ENCODE results near the gene CHST9. TPM values are rescaled to one million over a fixed set of nuclear protein-coding genes. Genes with fewer than 3 reads are reported as not detected.
"Not testable (repeated sequence)": the region's sequence is repeated elsewhere in the genome, so short reads cannot be mapped to it uniquely, and the experiment has no call there.

Gene CHST9
- total RNA-seq, 1 donor from 2014 or later: 44.3 TPM

- DNase-seq (ENCODE audit: low read depth): no peak
These were observed 13.1 kb downstream of the CHST9 start for GRCh38 chr18:27171993-27172392.

- no peak for DNase-seq (ENCODE audit: low read depth)
These were observed 19.7 kb downstream of the CHST9 start for GRCh38 chr18:27165412-27165811.

- DNase-seq (ENCODE audit: low read depth): no peak
These were observed 20.2 kb downstream of the CHST9 start for GRCh38 chr18:27164905-27165304.

- not testable (repeated sequence) for DNase-seq (ENCODE audit: low read depth)
These were observed 21.9 kb downstream of the CHST9 start for GRCh38 chr18:27163197-27163716.

GRCh38 chr18:27149240-27149639, 35.9 kb downstream of the CHST9 start:
- DNase-seq (ENCODE audit: low read depth): not testable (repeated sequence)

- DNase-seq (ENCODE audit: low read depth): peak; percentile 52
These were observed 40.4 kb downstream of the CHST9 start for GRCh38 chr18:27144672-27145071.

GRCh38 chr18:27143580-27144287, 41.4 kb downstream of the CHST9 start:
- peak; percentile 65 for DNase-seq (ENCODE audit: low read depth)

- DNase-seq (ENCODE audit: low read depth): peak; percentile 33
These were observed 42.2 kb downstream of the CHST9 start for GRCh38 chr18:27142891-27143290.

GRCh38 chr18:27141876-27142275, 43.2 kb downstream of the CHST9 start:
- no peak for DNase-seq (ENCODE audit: low read depth)

- DNase-seq (ENCODE audit: low read depth): no peak
These were observed 47.0 kb downstream of the CHST9 start for GRCh38 chr18:27138079-27138478.

GRCh38 chr18:27136208-27136535, 48.9 kb downstream of the CHST9 start:
- peak; percentile 98 for DNase-seq (ENCODE audit: low read depth)

- peak; percentile 47 for DNase-seq (ENCODE audit: low read depth)
These were observed 49.5 kb downstream of the CHST9 start for GRCh38 chr18:27135504-27136207.

- DNase-seq (ENCODE audit: low read depth): no peak
These were observed 55.0 kb downstream of the CHST9 start for GRCh38 chr18:27130065-27130630.

- DNase-seq (ENCODE audit: low read depth): no peak
These were observed 60.9 kb downstream of the CHST9 start for GRCh38 chr18:27124196-27124595.

GRCh38 chr18:27121108-27121507, 64.0 kb downstream of the CHST9 start:
- peak; percentile 77 for DNase-seq (ENCODE audit: low read depth)

GRCh38 chr18:27120246-27120645, 64.9 kb downstream of the CHST9 start:
- DNase-seq (ENCODE audit: low read depth): peak; percentile 85

- peak; percentile 49 for DNase-seq (ENCODE audit: low read depth)
These were observed 66.1 kb downstream of the CHST9 start for GRCh38 chr18:27118973-27119372.

GRCh38 chr18:27114842-27115241, 70.3 kb downstream of the CHST9 start:
- DNase-seq (ENCODE audit: low read depth): no peak

- DNase-seq (ENCODE audit: low read depth): no peak
These were observed 71.8 kb downstream of the CHST9 start for GRCh38 chr18:27113358-27113757.

GRCh38 chr18:27110319-27110718, 74.8 kb downstream of the CHST9 start:
- DNase-seq (ENCODE audit: low read depth): peak; percentile 22

- DNase-seq (ENCODE audit: low read depth): no peak
These were observed 75.7 kb downstream of the CHST9 start for GRCh38 chr18:27109451-27109850.

- no peak for DNase-seq (ENCODE audit: low read depth)
These were observed 76.3 kb downstream of the CHST9 start for GRCh38 chr18:27108842-27109241.

- DNase-seq (ENCODE audit: low read depth): no peak
These were observed 80.4 kb downstream of the CHST9 start for GRCh38 chr18:27104743-27105142.

Data from renal cortical epithelial cell (primary cell).